Spinal cord (tissue), 10 donors: Measurements from ENCODE around the gene CTR9. TPM values are rescaled to one million over a fixed set of nuclear protein-coding genes. Genes with fewer than 3 reads are reported as not detected.
"Not testable (repeated sequence)": the region's sequence is repeated elsewhere in the genome, so short reads cannot be mapped to it uniquely, and the experiment has no call there.

Experiments used
- DNase-seq, 6 donors: peaks; one replicate each; pipeline versions ENCODE4 v3.0.0 to v3.0.0-alpha.2; 2013 to 2015; ENCODE audit warnings: low spot score in 6 of 6, low read depth in 4 of 6
- H3K27ac ChIP-seq: one replicate; pipeline ENCODE4 v1.5.1; 2013; ENCODE audit warnings: low read depth, low read length, control low read depth
- H3K27me3 ChIP-seq: one replicate; pipeline ENCODE4 v1.6.1; 2013; ENCODE audit warnings: low read length; ENCODE audit not compliant: control insufficient read depth, insufficient read depth
- H3K36me3 ChIP-seq: one replicate; pipeline ENCODE4 v1.6.1; 2013; ENCODE audit warnings: low read length; ENCODE audit not compliant: control insufficient read depth, insufficient read depth
- H3K4me1 ChIP-seq: one replicate; pipeline ENCODE4 v1.6.1; 2013; ENCODE audit warnings: low read length; ENCODE audit not compliant: control insufficient read depth, insufficient read depth
- H3K4me3 ChIP-seq: one replicate; pipeline ENCODE4 v1.5.1; 2013; ENCODE audit warnings: low read depth, low read length, control low read depth
- H3K9me3 ChIP-seq: one replicate; pipeline ENCODE4 v1.6.1; 2013; ENCODE audit warnings: low read length; ENCODE audit not compliant: control insufficient read depth, insufficient read depth
- WGBS: methylation state at CpG from one replicate; pipeline ENCODE4 v1.1.5; 2013; ENCODE audit warnings: missing lambda C conversion rate; ENCODE audit not compliant: insufficient coverage; 5-methylcytosine and 5-hydroxymethylcytosine counted together
- polyA plus RNA-seq, 2 donors: library from polyadenylated mRNA; unstranded; fragments of 120-200 nt; gene quantifications; one replicate each; pipeline ENCODE4 v1.2.1, GENCODE V29; 2013; ENCODE audit not compliant: insufficient read length in 2 of 2
- total RNA-seq, 2 donors: library from RNA; depleted of rRNA in 1 of 2; stranded (reverse); fragments of 120-200 nt in 1 of 2; fragments of >200 nt in 1 of 2; gene quantifications; one replicate each; pipeline versions ENCODE4 v1.2.3 to v1.2.4, GENCODE V29; 2013 to 2014
- donor health status: healthy.

Gene CTR9
- total and polyA plus RNA-seq, 4 donors, result 29.4 to 34.5 (median 33.6) TPM

DNA sequence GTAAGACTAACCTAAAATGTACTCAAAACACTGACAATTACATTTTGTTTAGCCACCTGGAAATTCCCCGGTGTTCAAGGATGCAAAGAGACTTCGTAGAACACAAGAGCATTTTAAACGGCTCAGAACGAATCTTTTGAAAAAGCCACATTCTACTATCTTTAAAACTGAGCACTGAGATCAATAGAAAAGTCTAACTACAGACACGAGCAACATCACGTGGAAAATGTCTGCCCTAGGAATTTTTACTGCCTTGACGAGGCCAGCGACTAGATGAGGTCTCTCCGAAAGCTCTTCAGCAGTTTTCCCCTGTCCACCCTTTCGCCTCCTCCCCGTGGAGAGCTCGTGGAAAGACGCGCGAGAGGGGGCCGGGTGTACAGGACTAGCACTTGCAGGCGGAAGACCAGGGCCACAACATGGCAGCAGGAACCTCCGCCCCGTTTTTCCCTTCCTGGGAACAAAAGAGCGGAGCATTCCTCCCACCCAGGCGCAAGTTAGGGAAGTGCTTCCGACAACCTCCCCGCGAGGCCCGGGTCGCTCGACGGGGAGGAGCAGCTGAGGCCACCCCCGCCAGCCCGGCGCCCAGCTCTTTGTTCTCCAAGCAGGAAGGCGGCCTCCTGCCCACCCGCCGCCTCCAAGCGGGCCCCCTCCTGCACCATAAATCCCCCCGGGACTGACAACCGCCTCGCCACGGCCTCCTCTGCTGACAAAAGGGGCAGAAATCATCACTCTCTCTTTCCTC, 56.6 kb downstream of the CTR9 start:
- WGBS, result 0% methylated on average over 39 of the region's 39 CpGs
- Histone ChIP-seq H3K4me1 (peaks cover 18% of the 10 kb centered on the region), H3K27ac (peak overlapping the region; percentile 100), H3K36me3 (peaks cover 30% of the 10 kb centered on the region), H3K9me3 (no peaks in the 10 kb centered on the region), H3K27me3 (no peaks in the 10 kb centered on the region), H3K4me3 (peak overlapping the region; percentile 94)
- DNase-seq, result peak in 4 of 6 donors; percentile 45 to 87 (median 66)

GRCh38 chr11:10808235-10808552, 57.1 kb downstream of the CTR9 start:
- WGBS, result under 1% methylated on average over 36 of the region's 36 CpGs
- no peaks in the 10 kb centered on the region for H3K9me3 ChIP-seq
- no peaks in the 10 kb centered on the region for H3K27me3 ChIP-seq
- peak overlapping the region; percentile 100 for H3K27ac ChIP-seq
- DNase-seq, result peak in 1 of 6 donors; percentile 38
- peaks cover 27% of the 10 kb centered on the region for H3K36me3 ChIP-seq
- peaks cover 18% of the 10 kb centered on the region for H3K4me1 ChIP-seq
- H3K4me3 ChIP-seq, result peak overlapping the region; percentile 94

- under 1% methylated on average over 60 of the region's 65 CpGs for WGBS
- Histone ChIP-seq H3K9me3 (no peaks in the 10 kb centered on the region), H3K27me3 (no peaks in the 10 kb centered on the region), H3K4me3 (peak within 1 kb of the TSS; percentile 94), H3K4me1 (peaks cover 18% of the 10 kb centered on the region), H3K27ac (peak within 1 kb of the TSS; percentile 100), H3K36me3 (peaks cover 24% of the 10 kb centered on the region)
- peak; percentile 96 to 100 (median 98) for DNase-seq
These were observed 57.7 kb downstream of the CTR9 start, which contains the start of gene EIF4G2 for GRCh38 chr11:10808553-10809372. Gene EIF4G2, minus strand, starts transcription at chr11:10808926.

GRCh38 chr11:10809373-10810160, 58.5 kb downstream of the CTR9 start:
- 0% methylated on average over 23 of the region's 29 CpGs for WGBS
- H3K4me3 ChIP-seq, result peak overlapping the region; percentile 94
- peaks cover 17% of the 10 kb centered on the region for H3K36me3 ChIP-seq
- H3K27ac ChIP-seq, result peak overlapping the region; percentile 100
- H3K4me1 ChIP-seq, result peaks cover 18% of the 10 kb centered on the region
- peak in 5 of 6 donors; percentile 33 to 90 (median 53) for DNase-seq
- no peaks in the 10 kb centered on the region for H3K27me3 ChIP-seq
- H3K9me3 ChIP-seq, result no peaks in the 10 kb centered on the region

DNA sequence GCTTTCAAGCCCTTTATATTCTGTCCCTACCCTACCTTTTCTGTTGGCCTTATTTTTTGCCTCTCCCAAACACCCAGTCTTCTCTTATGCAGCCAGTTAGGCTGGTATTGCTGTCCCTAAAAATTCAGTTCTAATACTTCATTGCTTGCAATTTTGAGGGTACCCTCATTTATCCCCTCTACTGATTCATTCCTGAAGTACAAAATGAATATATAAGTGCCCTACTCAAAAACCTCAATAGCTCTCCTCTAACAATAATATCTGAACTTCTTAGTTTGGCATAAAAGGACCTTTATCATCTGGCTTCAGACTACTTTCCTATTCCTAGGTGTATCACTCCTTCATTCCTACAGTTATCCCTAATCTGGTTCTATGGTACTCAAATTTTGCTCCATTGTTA, 62.9 kb downstream of the CTR9 start:
- Histone ChIP-seq H3K4me1 (peaks cover 3% of the 10 kb centered on the region), H3K4me3 (no peak overlapping the region), H3K36me3 (no peaks in the 10 kb centered on the region), H3K27ac (no peak overlapping the region), H3K9me3 (no peaks in the 10 kb centered on the region), H3K27me3 (no peaks in the 10 kb centered on the region)
- no peak for DNase-seq

- H3K27ac ChIP-seq, result no peak overlapping the region
- no peaks in the 10 kb centered on the region for H3K27me3 ChIP-seq
- no peaks in the 10 kb centered on the region for H3K4me1 ChIP-seq
- DNase-seq, result no peak
- H3K9me3 ChIP-seq, result no peaks in the 10 kb centered on the region
- 100% methylated on average over 1 of the region's 1 CpG for WGBS
- no peaks in the 10 kb centered on the region for H3K36me3 ChIP-seq
- H3K4me3 ChIP-seq, result no peak overlapping the region
These were observed 67.5 kb downstream of the CTR9 start for GRCh38 chr11:10818594-10818993.

GRCh38 chr11:10822491-10822890, 71.4 kb downstream of the CTR9 start:
- H3K9me3 ChIP-seq, H3K4me1 ChIP-seq, DNase-seq, H3K27me3 ChIP-seq, H3K27ac ChIP-seq, H3K4me3 ChIP-seq, H3K36me3 ChIP-seq: not testable (repeated sequence)
- WGBS, result no CpG with 5 or more reads among the region's 3 CpGs

DNA sequence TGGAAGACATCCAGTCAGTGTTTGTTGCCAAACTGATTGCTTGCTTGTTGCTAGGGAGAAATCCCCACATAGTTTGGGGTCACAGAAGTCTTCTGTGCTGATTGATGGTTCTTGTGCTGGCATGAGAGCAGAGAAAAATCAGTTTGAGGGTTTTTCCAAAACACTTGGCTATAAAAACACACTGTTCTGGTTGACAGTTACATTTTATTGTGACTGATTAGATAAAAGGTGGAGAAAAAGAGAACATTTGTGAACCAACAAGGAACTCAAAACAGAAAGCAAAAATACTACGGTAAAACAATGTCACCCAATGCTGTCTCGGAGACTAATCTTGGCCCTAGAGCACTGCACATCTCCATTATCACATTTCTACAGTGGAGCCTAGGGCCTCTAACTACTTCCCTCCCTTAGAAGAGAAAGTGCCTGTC, 72.1 kb downstream of the CTR9 start:
- no peaks in the 10 kb centered on the region for H3K36me3 ChIP-seq
- no peaks in the 10 kb centered on the region for H3K4me1 ChIP-seq
- H3K4me3 ChIP-seq, result no peak overlapping the region
- no peaks in the 10 kb centered on the region for H3K27me3 ChIP-seq
- H3K27ac ChIP-seq, result no peak overlapping the region
- DNase-seq, result no peak
- no peaks in the 10 kb centered on the region for H3K9me3 ChIP-seq
- 75% methylated on average over 2 of the region's 2 CpGs for WGBS

DNA sequence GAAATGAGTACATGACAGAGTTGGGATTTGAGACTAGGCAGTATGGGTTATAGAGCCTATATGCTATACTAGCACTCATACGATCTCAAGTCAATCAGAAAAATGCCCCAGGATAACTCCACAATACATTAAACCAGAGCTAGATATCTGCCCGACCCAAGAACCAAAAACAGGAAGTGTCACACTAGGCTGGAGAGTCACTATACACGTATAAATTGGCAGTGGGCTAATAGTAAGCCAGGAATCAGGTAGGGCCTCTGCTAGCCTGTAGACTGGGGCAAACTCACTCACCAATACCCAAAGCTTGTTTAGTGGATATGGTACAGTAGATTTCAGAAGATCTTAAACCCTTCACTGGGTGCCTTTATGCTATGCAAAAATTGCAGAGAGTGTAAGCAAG, 73.8 kb downstream of the CTR9 start:
- H3K4me3 ChIP-seq, result no peak overlapping the region
- H3K36me3 ChIP-seq, result no peaks in the 10 kb centered on the region
- no peaks in the 10 kb centered on the region for H3K9me3 ChIP-seq
- H3K27me3 ChIP-seq, result no peaks in the 10 kb centered on the region
- no peak for DNase-seq
- H3K4me1 ChIP-seq, result no peaks in the 10 kb centered on the region
- H3K27ac ChIP-seq, result no peak overlapping the region
- no CpG with 5 or more reads among the region's 3 CpGs for WGBS
